BJ (cell line): Measurements from ENCODE around the gene SLC22A13. TPM values are rescaled to one million over a fixed set of nuclear protein-coding genes. Genes with fewer than 3 reads are reported as not detected.

ENCODE experiments used
- CTCF ChIA-PET: fragments of 350-600 bp; formaldehyde crosslinking; extraction: SDS; loops from one replicate; lab custom pipeline; 2021; ENCODE audit warnings: antibody characterized with exemption, inconsistent platforms; lab: Yijun Ruan, JAX
- POLR2A ChIA-PET: fragments of 300-600 bp; sonication (Branson Sonifier 250); formaldehyde crosslinking; extraction: SDS; loops from one replicate; lab custom pipeline; 2021; ENCODE audit warnings: antibody characterized with exemption; lab: Charles Lee
- DNase-seq: peaks from one replicate; pipeline ENCODE4 v3.0.0-alpha.2; 2011; ENCODE audit warnings: low read depth
- H3K27me3 ChIP-seq: 2 replicates; pipeline ENCODE4 v1.6.0; 2011; ENCODE audit warnings: low read length; ENCODE audit not compliant: control insufficient read depth, insufficient read depth
- H3K36me3 ChIP-seq: 2 replicates; pipeline ENCODE4 v1.5.1; 2011; ENCODE audit warnings: low read length; ENCODE audit not compliant: control insufficient read depth, insufficient read depth
- H3K4me3 ChIP-seq: 2 replicates; pipeline ENCODE4 v1.5.1; 2011; ENCODE audit warnings: low read depth, mild to moderate bottlenecking, control low read depth, low read length
- polyA plus RNA-seq: library from polyadenylated mRNA; depleted of rRNA; stranded (reverse); fragments of >200 nt; gene quantifications from 2 replicates; pipeline ENCODE4 v1.2.3, GENCODE V29; 2011
- TF ChIP-seq, protein P1 (sequence below): IDR thresholded peaks from 2 replicates; pipeline ENCODE4 v1.5.1; 2011; ENCODE audit warnings: low read depth, mild to moderate bottlenecking, control low read depth, inconsistent platforms, low read length, moderate library complexity; ENCODE audit not compliant: insufficient read depth

SLC22A13 gene
- polyA plus RNA-seq, 1 experiment, result 0.13 TPM

DNA sequence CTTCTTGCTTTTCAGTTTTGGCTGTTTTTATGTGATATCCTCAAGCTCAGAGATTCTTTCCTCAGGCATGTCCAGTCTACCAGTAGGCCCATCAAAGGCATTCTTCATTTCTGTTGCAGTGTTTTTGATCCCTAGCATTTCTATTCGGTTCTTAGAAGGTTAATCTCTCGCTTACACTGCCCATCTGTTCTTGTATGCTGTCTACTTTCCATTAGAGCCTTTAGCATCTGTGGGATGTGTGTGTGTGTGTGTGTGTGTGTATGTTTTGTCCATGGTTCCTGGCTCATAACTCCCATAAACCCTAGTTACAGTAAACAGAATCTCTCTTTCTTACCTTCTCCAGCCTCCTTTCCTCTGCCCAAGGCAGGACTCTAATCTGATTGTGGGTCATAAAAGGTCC lies 5.1 kb upstream of the SLC22A13 start:
- H3K4me3 ChIP-seq, result no peak overlapping the region
- ChIA-PET CTCF (no interaction called here), POLR2A (no interaction called here)
- DNase-seq, result no peak
- peaks cover 9% of the 10 kb centered on the region for H3K36me3 ChIP-seq
- H3K27me3 ChIP-seq, result no peaks in the 10 kb centered on the region
- TF ChIP-seq, protein P1, sequence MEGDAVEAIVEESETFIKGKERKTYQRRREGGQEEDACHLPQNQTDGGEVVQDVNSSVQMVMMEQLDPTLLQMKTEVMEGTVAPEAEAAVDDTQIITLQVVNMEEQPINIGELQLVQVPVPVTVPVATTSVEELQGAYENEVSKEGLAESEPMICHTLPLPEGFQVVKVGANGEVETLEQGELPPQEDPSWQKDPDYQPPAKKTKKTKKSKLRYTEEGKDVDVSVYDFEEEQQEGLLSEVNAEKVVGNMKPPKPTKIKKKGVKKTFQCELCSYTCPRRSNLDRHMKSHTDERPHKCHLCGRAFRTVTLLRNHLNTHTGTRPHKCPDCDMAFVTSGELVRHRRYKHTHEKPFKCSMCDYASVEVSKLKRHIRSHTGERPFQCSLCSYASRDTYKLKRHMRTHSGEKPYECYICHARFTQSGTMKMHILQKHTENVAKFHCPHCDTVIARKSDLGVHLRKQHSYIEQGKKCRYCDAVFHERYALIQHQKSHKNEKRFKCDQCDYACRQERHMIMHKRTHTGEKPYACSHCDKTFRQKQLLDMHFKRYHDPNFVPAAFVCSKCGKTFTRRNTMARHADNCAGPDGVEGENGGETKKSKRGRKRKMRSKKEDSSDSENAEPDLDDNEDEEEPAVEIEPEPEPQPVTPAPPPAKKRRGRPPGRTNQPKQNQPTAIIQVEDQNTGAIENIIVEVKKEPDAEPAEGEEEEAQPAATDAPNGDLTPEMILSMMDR, result no peak

GRCh38 chr3:38264353-38264771 lies 1.2 kb upstream of the SLC22A13 start:
- TF ChIP-seq, protein P1, result no peak
- POLR2A ChIA-PET, result no interaction called here
- no peaks in the 10 kb centered on the region for H3K27me3 ChIP-seq
- peaks cover 4% of the 10 kb centered on the region for H3K36me3 ChIP-seq
- CTCF ChIA-PET, result interaction anchor here (0.5 to 1.3 kb wide), 2 partner anchors 12 to 29 kb away, joined by 3 to 4 read pairs; no protein-coding TSS in a partner anchor
- no peak overlapping the region for H3K4me3 ChIP-seq
- no peak for DNase-seq

GRCh38 chr3:38264779-38265178 lies 833 bp upstream of the SLC22A13 start:
- ChIA-PET CTCF (interaction anchor here (0.5 to 1.3 kb wide), 2 partner anchors 13 to 29 kb away, joined by 3 to 4 read pairs; no protein-coding TSS in a partner anchor), POLR2A (no interaction called here)
- H3K36me3 ChIP-seq, result peaks cover 4% of the 10 kb centered on the region
- TF ChIP-seq, protein P1, result no peak
- no peak overlapping the region for H3K4me3 ChIP-seq
- DNase-seq, result no peak
- H3K27me3 ChIP-seq, result no peaks in the 10 kb centered on the region

GRCh38 chr3:38266810-38267209 lies 1.2 kb downstream of the SLC22A13 start:
- Histone ChIP-seq H3K36me3 (peaks cover 4% of the 10 kb centered on the region), H3K27me3 (no peaks in the 10 kb centered on the region), H3K4me3 (no peak overlapping the region)
- TF ChIP-seq, protein P1, result no peak
- POLR2A ChIA-PET, result no interaction called here
- no peak for DNase-seq
- CTCF ChIA-PET, result no interaction called here

- no peak overlapping the region for H3K4me3 ChIP-seq
- H3K36me3 ChIP-seq, result peaks cover 4% of the 10 kb centered on the region
- CTCF ChIA-PET, result no interaction called here
- POLR2A ChIA-PET, result no interaction called here
- H3K27me3 ChIP-seq, result no peaks in the 10 kb centered on the region
- DNase-seq, result no peak
- TF ChIP-seq, protein P1, result no peak
Measured at GRCh38 chr3:38267662-38268061, 2.0 kb downstream of the SLC22A13 start.
